Head of caudate nucleus (tissue), 42 donors: Measurements from ENCODE around the gene RRP7A.
"Not testable (repeated sequence)": the region's sequence is repeated elsewhere in the genome, so short reads cannot be mapped to it uniquely, and the experiment has no call there.

Experiments
- DNase-seq, 42 donors: peaks; one replicate each; pipeline versions ENCODE4 v3.0.0 to v3.0.0-alpha.2; 2020 to 2021; ENCODE audit warnings: mixed read lengths in 7 of 42
- intact Hi-C: fragments of 100-400 bp; cut with DNase I; formaldehyde crosslinking; loops from one replicate; pipeline ENCODE4 v1.15.0; 2022

RRP7A gene

GRCh38 chr22:42537199-42537831 lies 17.7 kb upstream of the RRP7A start:
- intact Hi-C loops, DNase-seq: not testable (repeated sequence)

GRCh38 chr22:42536634-42537033 lies 17.0 kb upstream of the RRP7A start:
- intact Hi-C loops, DNase-seq: not testable (repeated sequence)

- intact Hi-C loops = no loop called here
Measured at GRCh38 chr22:42536166-42536565, 16.6 kb upstream of the RRP7A start.

GRCh38 chr22:42535082-42535731 lies 15.6 kb upstream of the RRP7A start:
- DNase-seq, intact Hi-C loops: not testable (repeated sequence)

More at GRCh38 chr22:42536166-42536565, 16.6 kb upstream of the RRP7A start:
- DNase-seq = no peak

- DNase-seq = no peak
- intact Hi-C loops = no loop called here
Measured at GRCh38 chr22:42533638-42533977, 14.0 kb upstream of the RRP7A start.

- intact Hi-C loops, DNase-seq: not testable (repeated sequence)
Measured at GRCh38 chr22:42531401-42532084, 11.9 kb upstream of the RRP7A start.

GRCh38 chr22:42529435-42529834 lies 9.8 kb upstream of the RRP7A start:
- DNase-seq, intact Hi-C loops: not testable (repeated sequence)

GRCh38 chr22:42528591-42529307 lies 9.2 kb upstream of the RRP7A start:
- DNase-seq = peak in 2 of 42 donors; percentile 37 to 47
- intact Hi-C loops = no loop called here

GRCh38 chr22:42522546-42522945 lies 3.0 kb upstream of the RRP7A start:
- intact Hi-C loops = no loop called here
- DNase-seq = peak in 1 of 42 donors; percentile 30

- intact Hi-C loops = no loop called here
- DNase-seq = peak in 1 of 42 donors; percentile 20
Measured at GRCh38 chr22:42521228-42521546, 1.6 kb upstream of the RRP7A start.

- DNase-seq = peak in 5 of 42 donors; percentile 18 to 55 (median 46)
- intact Hi-C loops = not testable (repeated sequence)
Measured at GRCh38 chr22:42518638-42519524, 715 bp downstream of the RRP7A start.

GRCh38 chr22:42517103-42517502 lies 2.5 kb downstream of the RRP7A start:
- intact Hi-C loops = not testable (repeated sequence)

GRCh38 chr22:42515896-42516295 lies 3.7 kb downstream of the RRP7A start:
- intact Hi-C loops = no loop called here
- peak in 1 of 42 donors; percentile 24 for DNase-seq

More at GRCh38 chr22:42517103-42517502, 2.5 kb downstream of the RRP7A start:
- DNase-seq = peak in 1 of 42 donors; percentile 27

- intact Hi-C loops, DNase-seq: not testable (repeated sequence)
Measured at GRCh38 chr22:42515304-42515703, 4.3 kb downstream of the RRP7A start.

- intact Hi-C loops = not testable (repeated sequence)
- DNase-seq = peak in 1 of 42 donors; percentile 7
Measured at GRCh38 chr22:42514331-42514730, 5.3 kb downstream of the RRP7A start.

- intact Hi-C loops = not testable (repeated sequence)
- DNase-seq = peak in 22 of 42 donors; percentile 13 to 68 (median 47)
Measured at GRCh38 chr22:42512273-42512990, 7.2 kb downstream of the RRP7A start.

GRCh38 chr22:42511401-42511891 lies 8.2 kb downstream of the RRP7A start:
- intact Hi-C loops = no loop called here
- peak in 1 of 42 donors; percentile 28 for DNase-seq

- intact Hi-C loops = no loop called here
- no peak for DNase-seq
Measured at GRCh38 chr22:42509548-42509947, 10.0 kb downstream of the RRP7A start.
